SKM-1 treated with dmso at 0.1 percent for 144 hours (cell line): Measurements from ENCODE around the gene NFAM1.

Experiments used
- DNase-seq: peaks from one replicate; lab custom pipeline; 2025; ENCODE audit not compliant: unreplicated experiment; lab: John Stamatoyannopoulos, UW

Gene NFAM1

GRCh38 chr22:42416671-42417230, 15.5 kb downstream of the NFAM1 start:
- no peak for DNase-seq

GRCh38 chr22:42414565-42415303, 17.5 kb downstream of the NFAM1 start:
- DNase-seq = peak; percentile 11

GRCh38 chr22:42414021-42414420, 18.2 kb downstream of the NFAM1 start:
- DNase-seq = no peak

GRCh38 chr22:42412744-42413333, 19.4 kb downstream of the NFAM1 start:
- DNase-seq = no peak

GRCh38 chr22:42410708-42411107, 21.5 kb downstream of the NFAM1 start:
- no peak for DNase-seq

- no peak for DNase-seq
These were observed 23.2 kb downstream of the NFAM1 start for GRCh38 chr22:42408810-42409529.

- DNase-seq = no peak
These were observed 23.9 kb downstream of the NFAM1 start for GRCh38 chr22:42408276-42408675.

- no peak for DNase-seq
These were observed 27.9 kb downstream of the NFAM1 start for GRCh38 chr22:42404266-42404665.

- DNase-seq = no peak
These were observed 30.5 kb downstream of the NFAM1 start for GRCh38 chr22:42401535-42402334.

- no peak for DNase-seq
These were observed 31.2 kb downstream of the NFAM1 start for GRCh38 chr22:42400811-42401534.

- DNase-seq = peak; percentile 34
These were observed 32.6 kb downstream of the NFAM1 start for GRCh38 chr22:42399315-42400271.

GRCh38 chr22:42397332-42398249, 34.6 kb downstream of the NFAM1 start:
- peak; percentile 64 for DNase-seq

- no peak for DNase-seq
These were observed 35.4 kb downstream of the NFAM1 start for GRCh38 chr22:42396621-42397331.

GRCh38 chr22:42389143-42389542, 43.1 kb downstream of the NFAM1 start:
- DNase-seq = no peak

GRCh38 chr22:42388130-42388797, 43.9 kb downstream of the NFAM1 start:
- DNase-seq = no peak

GRCh38 chr22:42387631-42388030, 44.6 kb downstream of the NFAM1 start:
- no peak for DNase-seq

- DNase-seq = no peak
These were observed 46.5 kb downstream of the NFAM1 start for GRCh38 chr22:42385696-42386095.
